Endometrial microvascular endothelial cells (primary cell): ENCODE results near the gene CABP7. TPM values are rescaled to one million over a fixed set of nuclear protein-coding genes. Genes with fewer than 3 reads are reported as not detected.
"Not testable (repeated sequence)": the region's sequence is repeated elsewhere in the genome, so short reads cannot be mapped to it uniquely, and the experiment has no call there.

ENCODE experiments used
- in situ Hi-C: cut with HindIII; loops from 2 replicates; pipeline ENCODE4 v1.10.0; 2017; ENCODE audit warnings: low sequenced_read_pairs, low pct_unique_long_range_greater_than_20kb; ENCODE audit errors: inconsistent ontology term
- total RNA-seq: library from RNA; depleted of rRNA; stranded (reverse); fragments of >200 nt; gene quantifications from one replicate; pipeline ENCODE4 v1.2.3, GENCODE V29; 2015; ENCODE audit errors: inconsistent ontology term

The CABP7 gene
- total RNA-seq, 1 donor from 2014 or later: not detected

- in situ Hi-C loops: no loop called here
These were observed 18.5 kb downstream of the CABP7 start for GRCh38 chr22:29738118-29738815.

GRCh38 chr22:29739346-29739875 lies 19.6 kb downstream of the CABP7 start:
- in situ Hi-C loops: no loop called here

- in situ Hi-C loops: no loop called here
These were observed 20.4 kb downstream of the CABP7 start for GRCh38 chr22:29740216-29740615.

GRCh38 chr22:29741926-29742325 lies 22.1 kb downstream of the CABP7 start:
- in situ Hi-C loops: no loop called here

GRCh38 chr22:29742326-29742725 lies 22.5 kb downstream of the CABP7 start:
- in situ Hi-C loops: no loop called here

- in situ Hi-C loops: no loop called here
These were observed 25.1 kb downstream of the CABP7 start for GRCh38 chr22:29744902-29745301.

GRCh38 chr22:29747832-29748231 lies 28.0 kb downstream of the CABP7 start:
- in situ Hi-C loops: no loop called here

- in situ Hi-C loops: no loop called here
These were observed 28.6 kb downstream of the CABP7 start for GRCh38 chr22:29748248-29748893.

- in situ Hi-C loops: no loop called here
These were observed 30.2 kb downstream of the CABP7 start for GRCh38 chr22:29750029-29750428.

GRCh38 chr22:29750559-29751538 lies 31.0 kb downstream of the CABP7 start:
- in situ Hi-C loops: no loop called here

- in situ Hi-C loops: no loop called here
These were observed 31.9 kb downstream of the CABP7 start for GRCh38 chr22:29751669-29752068.

- in situ Hi-C loops: no loop called here
These were observed 34.2 kb downstream of the CABP7 start for GRCh38 chr22:29753808-29754657.

GRCh38 chr22:29754658-29755395 lies 35.0 kb downstream of the CABP7 start:
- in situ Hi-C loops: not testable (repeated sequence)

- in situ Hi-C loops: no loop called here
These were observed 36.1 kb downstream of the CABP7 start for GRCh38 chr22:29755889-29756288.

- in situ Hi-C loops: no loop called here
These were observed 36.5 kb downstream of the CABP7 start for GRCh38 chr22:29756341-29756740.

GRCh38 chr22:29757096-29757495 lies 37.3 kb downstream of the CABP7 start:
- in situ Hi-C loops: no loop called here

GRCh38 chr22:29758068-29758622 lies 38.3 kb downstream of the CABP7 start:
- in situ Hi-C loops: no loop called here
